GM18861 (cell line): ENCODE data around the gene TMEM151A.
"Not testable (repeated sequence)": the region's sequence is repeated elsewhere in the genome, so short reads cannot be mapped to it uniquely, and the experiment has no call there.

Experiments
- ATAC-seq: cut with Tn5 transposase; IDR thresholded peaks from one replicate; pipeline ENCODE4 v1.9.1; 2021; ENCODE audit not compliant: unreplicated experiment

Gene TMEM151A

GRCh38 chr11:66297610-66298009 is 5.9 kb downstream of the TMEM151A start:
- no peak for ATAC-seq

GRCh38 chr11:66299186-66299585 is 7.5 kb downstream of the TMEM151A start:
- no peak for ATAC-seq

DNA sequence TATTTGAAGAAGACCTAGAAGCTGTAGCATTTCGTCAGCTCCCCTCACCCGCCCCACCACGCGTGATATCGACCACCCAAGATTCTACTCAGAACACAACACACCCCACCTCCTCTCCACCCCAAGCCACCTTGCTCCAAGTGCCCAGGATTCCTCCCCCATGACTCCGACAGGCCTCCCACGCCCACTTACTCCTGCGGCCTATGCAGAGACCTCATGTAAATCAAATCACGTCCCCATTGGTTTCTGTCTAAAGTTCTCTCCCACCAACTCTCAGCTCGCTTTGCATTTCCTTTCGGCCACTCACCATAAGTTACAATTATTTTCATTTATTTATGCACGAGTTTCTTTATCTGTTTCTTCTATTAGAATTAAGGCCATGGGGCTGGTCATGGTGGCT is 11.0 kb downstream of the TMEM151A start:
- ATAC-seq = no peak

GRCh38 chr11:66309475-66309874 is 17.8 kb downstream of the TMEM151A start:
- no peak for ATAC-seq

DNA sequence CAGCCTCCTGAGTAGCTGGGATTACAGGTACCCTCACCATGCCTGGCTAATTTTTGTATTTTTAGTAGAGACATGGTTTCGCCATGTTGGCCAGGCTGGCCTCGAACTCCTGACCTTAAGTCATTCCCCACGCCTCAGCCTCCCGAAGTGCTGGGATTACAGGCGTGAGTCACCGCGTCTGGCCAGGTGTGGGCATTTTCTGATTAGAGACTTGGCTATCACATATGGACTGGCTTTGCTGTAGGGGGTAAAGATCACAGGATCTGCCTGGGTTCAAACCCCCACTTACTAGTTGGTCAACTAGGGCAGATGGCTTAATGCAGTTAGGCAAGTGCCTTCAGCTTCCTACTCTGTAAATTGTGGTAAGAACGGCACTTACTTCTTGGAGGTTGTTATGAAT is 18.6 kb downstream of the TMEM151A start:
- no peak for ATAC-seq

GRCh38 chr11:66310803-66311440 is 19.2 kb downstream of the TMEM151A start:
- not testable (repeated sequence) for ATAC-seq

GRCh38 chr11:66311470-66311964 is 19.8 kb downstream of the TMEM151A start:
- peak; percentile 42 for ATAC-seq

GRCh38 chr11:66311965-66312548 is 20.4 kb downstream of the TMEM151A start:
- ATAC-seq = peak; percentile 44

DNA sequence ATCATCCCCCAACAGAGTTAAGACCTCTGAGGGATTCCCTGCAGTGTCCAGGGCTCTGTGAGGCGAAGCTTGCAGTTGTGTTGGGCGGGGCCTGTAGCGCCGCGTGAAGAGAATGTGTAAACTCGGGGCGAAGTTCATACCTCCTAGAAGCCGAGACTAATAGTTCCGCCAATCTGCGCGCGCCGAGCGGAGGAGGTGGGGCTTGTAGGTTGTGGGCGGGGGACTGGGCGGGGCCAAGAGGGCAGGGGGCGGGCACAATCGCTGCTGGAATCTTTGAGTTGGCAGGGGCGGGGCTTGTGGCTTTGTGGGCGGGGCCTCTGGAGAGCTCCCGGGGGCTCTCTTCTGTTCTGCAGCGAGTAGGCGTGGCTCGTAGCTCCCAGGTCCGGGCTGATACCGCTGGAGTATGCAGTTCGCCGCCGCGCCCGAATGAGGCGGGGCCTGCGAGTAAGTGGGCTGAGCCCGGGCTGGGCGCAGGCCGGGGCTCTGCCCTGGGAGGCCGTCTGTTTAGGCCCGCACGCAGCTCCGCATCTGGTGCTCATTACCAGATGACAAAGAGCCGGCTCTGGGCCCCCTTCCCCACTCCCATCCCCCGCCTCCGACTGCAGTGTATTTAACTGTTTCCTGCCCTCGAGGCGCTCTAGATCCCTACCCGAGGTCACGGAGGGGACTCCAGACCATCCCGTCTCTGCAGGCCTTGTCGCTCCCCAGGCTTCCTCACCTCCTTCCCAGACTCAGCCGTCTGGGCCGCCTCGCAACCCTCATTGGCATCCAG is 21.0 kb downstream of the TMEM151A start:
- peak; percentile 51 for ATAC-seq

DNA sequence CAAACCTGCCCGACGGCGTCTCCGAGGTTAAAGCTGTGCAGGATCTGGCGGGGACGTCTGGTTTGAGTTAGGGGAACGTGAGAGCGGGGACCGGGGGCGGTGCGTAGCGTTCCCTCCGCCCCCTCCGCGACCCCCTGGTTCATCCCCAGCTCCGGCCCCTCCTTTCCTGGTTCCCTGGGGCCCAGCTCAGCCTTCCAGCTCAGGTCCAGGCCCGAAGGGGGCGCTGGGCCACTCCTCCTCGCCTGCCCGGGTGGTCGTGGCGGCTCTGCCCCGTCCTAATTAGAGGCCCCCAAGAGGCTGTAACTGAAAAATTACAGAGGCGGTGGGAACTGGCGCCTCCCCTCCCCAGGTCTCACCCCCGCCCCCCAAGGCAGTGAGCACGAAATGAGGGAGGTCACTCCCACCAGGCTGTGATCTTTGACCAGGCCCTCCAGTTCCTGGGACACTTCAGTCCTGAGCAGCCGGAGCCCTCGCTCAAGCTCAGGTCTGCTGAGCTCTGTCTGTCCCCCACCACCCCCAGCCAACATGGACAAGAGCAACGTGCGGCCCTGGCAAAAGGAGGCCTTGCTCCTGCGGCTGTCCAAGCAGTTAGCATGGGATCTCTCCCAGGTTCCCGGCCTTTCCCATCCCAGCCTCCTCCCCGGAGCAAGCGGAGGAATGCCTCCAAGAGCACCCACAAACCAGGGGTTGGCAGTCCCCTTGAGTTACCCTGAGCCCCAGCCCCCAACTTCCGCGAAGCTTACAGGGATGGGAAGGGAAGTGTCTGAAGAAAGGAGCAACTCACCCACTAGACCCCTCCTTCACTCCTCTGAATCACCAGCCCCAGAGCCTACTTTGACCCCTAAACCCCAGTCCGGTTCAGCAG is 21.9 kb downstream of the TMEM151A start:
- ATAC-seq = no peak

DNA sequence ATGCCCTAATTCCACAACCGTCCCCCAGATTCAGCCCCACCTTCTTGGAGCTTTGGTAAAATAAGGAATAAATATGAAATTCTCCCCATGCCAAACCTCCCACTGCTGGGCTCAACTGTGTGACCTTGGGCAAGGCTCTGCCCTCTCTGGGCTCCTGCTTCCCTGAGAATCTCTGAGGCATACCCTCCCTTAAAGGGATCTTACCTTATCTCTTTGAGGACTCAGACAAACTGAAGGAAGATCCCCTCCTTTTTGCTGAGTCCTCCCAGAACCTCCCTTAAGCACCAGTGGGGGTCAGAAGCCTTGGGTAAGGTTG is 22.4 kb downstream of the TMEM151A start:
- no peak for ATAC-seq

DNA sequence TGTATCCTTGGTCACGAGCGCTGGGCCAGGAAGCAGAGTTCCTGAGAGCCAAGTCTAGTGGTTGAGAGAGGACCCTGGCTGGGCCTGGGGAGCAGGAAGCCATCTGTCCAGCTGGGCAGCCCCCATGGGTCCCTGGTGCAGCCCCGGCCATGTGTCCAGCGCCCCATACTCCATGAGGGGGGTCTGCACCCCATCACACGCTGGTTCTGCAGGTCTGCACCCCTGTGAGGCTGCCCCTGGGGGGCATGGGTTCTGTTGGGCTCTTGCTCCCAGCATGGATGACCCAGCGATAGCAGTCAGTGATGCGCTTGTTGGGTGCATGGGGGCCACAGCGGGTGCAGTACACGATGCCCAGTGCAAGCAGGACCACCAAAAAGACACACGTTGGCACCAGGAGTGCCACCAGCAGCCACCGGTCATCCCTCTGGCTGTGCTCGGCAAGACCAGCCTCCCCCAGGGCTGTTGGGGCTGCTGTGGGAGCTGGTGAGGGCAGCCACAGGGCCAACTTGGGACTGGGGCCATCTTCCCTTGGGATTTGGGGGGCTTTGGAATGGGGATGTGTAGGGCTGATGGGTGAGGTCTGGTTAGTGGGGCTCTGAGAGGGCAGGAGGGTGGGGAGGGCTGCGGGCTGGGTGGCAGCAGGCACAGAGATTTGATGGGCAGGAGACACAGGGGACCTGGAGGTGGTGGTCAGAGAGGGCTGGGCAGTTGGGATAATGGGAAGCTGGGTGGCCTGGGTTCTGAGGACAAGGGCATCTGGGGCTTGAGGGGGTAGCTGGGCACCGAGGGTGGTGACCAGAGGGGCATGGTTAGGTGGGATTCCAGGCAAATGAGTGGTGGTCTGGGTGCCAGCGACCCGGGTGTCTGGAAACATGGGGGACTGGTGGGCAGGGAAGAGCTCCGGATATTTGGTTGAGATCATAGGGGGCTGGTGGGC is 23.1 kb downstream of the TMEM151A start:
- ATAC-seq = no peak

- ATAC-seq = no peak
These were observed 23.8 kb downstream of the TMEM151A start for GRCh38 chr11:66315498-66315885.

GRCh38 chr11:66315921-66316811 is 24.5 kb downstream of the TMEM151A start:
- no peak for ATAC-seq

- no peak for ATAC-seq
These were observed 25.2 kb downstream of the TMEM151A start, which contains the start of gene CD248 for GRCh38 chr11:66316849-66317251. Gene CD248 (minus strand): TSS chr11:66317044. CDS start chr11:66317027, 17 bp downstream.

- no peak for ATAC-seq
These were observed 25.6 kb downstream of the TMEM151A start for GRCh38 chr11:66317322-66317722.

DNA sequence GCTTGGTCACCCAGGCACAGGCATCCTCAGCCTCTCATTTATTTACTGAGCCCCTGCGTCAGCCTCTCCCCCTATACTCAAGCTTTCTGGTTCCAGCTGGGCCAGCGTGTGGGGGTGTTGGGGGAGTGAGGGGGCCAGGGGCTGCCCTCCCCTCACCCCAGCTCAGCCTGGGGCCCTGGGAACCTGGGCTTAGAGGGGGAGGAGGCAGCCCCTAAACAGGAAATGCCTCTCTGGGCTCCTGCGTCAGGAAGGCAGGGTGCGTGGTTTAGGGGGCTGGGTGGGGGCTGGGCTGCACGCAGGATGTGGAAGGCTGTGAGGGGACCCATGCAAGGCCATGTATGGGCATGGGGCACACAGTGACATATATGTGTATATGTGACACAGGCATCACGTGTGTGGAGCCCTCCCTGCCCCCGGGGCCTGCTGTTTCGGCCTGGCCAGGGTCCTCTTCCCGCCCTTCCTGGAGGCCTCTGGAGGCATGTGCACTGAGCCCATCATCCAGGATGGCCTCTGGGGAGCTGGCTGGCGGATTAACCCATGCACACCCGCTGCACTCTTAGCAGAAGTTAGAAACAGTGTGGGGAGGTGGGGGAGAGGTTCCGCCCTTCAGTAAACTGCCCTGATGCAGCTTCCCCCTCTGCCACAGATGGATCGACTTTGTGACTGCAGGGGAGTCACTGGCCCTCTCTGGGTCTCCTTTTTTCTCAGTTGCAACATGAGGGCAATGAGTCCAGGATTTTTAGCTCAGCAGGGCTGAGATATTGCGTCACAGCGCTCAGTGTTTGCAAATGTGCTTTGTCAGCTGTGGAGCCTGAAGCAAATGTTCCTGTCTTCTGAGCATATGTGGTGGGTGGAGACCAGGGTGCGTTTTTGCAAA is 26.3 kb downstream of the TMEM151A start:
- no peak for ATAC-seq

- no peak for ATAC-seq
These were observed 26.9 kb downstream of the TMEM151A start for GRCh38 chr11:66318600-66318970.
